Hepatic stellate cell (primary cell): Measurements from ENCODE around the gene SARS2.
"Not testable (repeated sequence)": the region's sequence is repeated elsewhere in the genome, so short reads cannot be mapped to it uniquely, and the experiment has no call there.

Experiments
- DNase-seq: peaks from one replicate; pipeline ENCODE4 v3.0.0; 2011; ENCODE audit warnings: low spot score

SARS2 gene

GRCh38 chr19:38946229-38947010 is 15.9 kb upstream of the SARS2 start:
- DNase-seq, result no peak

- DNase-seq, result no peak
Measured at GRCh38 chr19:38945562-38946228, 15.1 kb upstream of the SARS2 start.

- no peak for DNase-seq
Measured at GRCh38 chr19:38944981-38945506, 14.5 kb upstream of the SARS2 start.

- DNase-seq, result no peak
Measured at GRCh38 chr19:38942471-38943181, 12.1 kb upstream of the SARS2 start.

GRCh38 chr19:38941979-38942378 is 11.4 kb upstream of the SARS2 start:
- no peak for DNase-seq

- not testable (repeated sequence) for DNase-seq
Measured at GRCh38 chr19:38941466-38941865, 10.9 kb upstream of the SARS2 start.

- no peak for DNase-seq
Measured at GRCh38 chr19:38939957-38940356, 9.4 kb upstream of the SARS2 start.

GRCh38 chr19:38933544-38933943 is 3.0 kb upstream of the SARS2 start:
- DNase-seq, result no peak

GRCh38 chr19:38932425-38933179 is 2.0 kb upstream of the SARS2 start:
- no peak for DNase-seq

GRCh38 chr19:38931521-38931793 is 894 bp upstream of the SARS2 start:
- no peak for DNase-seq

GRCh38 chr19:38930776-38931520 is 385 bp upstream of the SARS2 start, which contains the start of gene MRPS12:
Gene MRPS12, plus strand, starts transcription at chr19:38930944. Its CDS starts 351 bp downstream, at chr19:38931295.
- DNase-seq, result peak; percentile 100

GRCh38 chr19:38928391-38929001 is 2.1 kb downstream of the SARS2 start:
- no peak for DNase-seq

- DNase-seq, result no peak
Measured at GRCh38 chr19:38924388-38924787, 6.2 kb downstream of the SARS2 start.

GRCh38 chr19:38922482-38922881 is 8.1 kb downstream of the SARS2 start:
- no peak for DNase-seq

GRCh38 chr19:38921420-38922274 is 8.9 kb downstream of the SARS2 start:
- DNase-seq, result no peak

- DNase-seq, result no peak
Measured at GRCh38 chr19:38920602-38921419, 9.8 kb downstream of the SARS2 start.

- no peak for DNase-seq
Measured at GRCh38 chr19:38919837-38920601, 10.5 kb downstream of the SARS2 start.

- DNase-seq, result no peak
Measured at GRCh38 chr19:38918526-38918925, 12.0 kb downstream of the SARS2 start.
